ENCODE measurements around the gene CFAP206.

DNA sequence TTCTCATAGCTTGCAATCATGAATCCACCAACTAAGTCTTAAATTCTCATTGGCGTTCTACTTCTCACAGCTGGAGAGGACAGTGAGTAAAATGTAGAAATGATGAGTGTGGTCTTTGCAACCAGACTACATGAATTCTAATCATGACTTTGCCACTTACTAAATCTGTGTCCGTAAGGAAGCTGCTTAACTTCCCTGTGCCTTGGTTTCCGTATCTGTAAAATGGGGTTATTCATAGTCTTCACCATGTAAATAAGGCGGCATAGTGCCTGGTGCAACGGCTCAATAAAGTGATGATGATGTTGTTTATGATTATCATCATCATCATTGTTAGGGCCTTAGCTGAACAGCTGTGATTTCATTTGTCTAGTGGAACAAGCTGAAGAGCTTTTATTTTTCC is 12.6 kb downstream of the CFAP206 start:
- no peak for TF ChIP-seq POLR2A (IDR thresholded peaks at IDR 0.05; ENCODE audit: extremely low read depth, insufficient read length)
- no peak for TF ChIP-seq CTCF (IDR thresholded peaks at IDR 0.05; ENCODE audit: low read depth, low read length)
